GM23338 (cell line): Measurements from ENCODE around the gene TXNDC15. TPM values are rescaled to one million over a fixed set of nuclear protein-coding genes. Genes with fewer than 3 reads are reported as not detected.

Experiments
- ATAC-seq: fragments of 200-7000 bp; cut with Tn5 transposase; 3 replicates; pipeline ENCODE4 v1.9.1; 2020
- DNase-seq: peaks from one replicate; pipeline ENCODE4 v3.0.0-alpha.2; 2015; ENCODE audit warnings: low spot score
- H2AFZ ChIP-seq: fragments of 200-600 bp; sonication (generic); 2 replicates; pipeline ENCODE4 v1.8.0; 2016; ENCODE audit warnings: antibody characterized with exemption, mild to moderate bottlenecking, moderate library complexity
- H3F3A ChIP-seq: fragments of 200-600 bp; sonication (generic); replicated peaks from 2 replicates; pipeline ENCODE4 v1.8.0; 2017; ENCODE audit warnings: antibody characterized with exemption, mixed run types, low read depth
- H3K27ac ChIP-seq: fragments of 200-600 bp; sonication (generic); 2 replicates; pipeline ENCODE4 v1.6.1; 2016; ENCODE audit warnings: low read depth
- H3K27me3 ChIP-seq: fragments of 200-600 bp; sonication (generic); 2 replicates; pipeline ENCODE4 v1.8.0; 2016; ENCODE audit warnings: mild to moderate bottlenecking, mixed run types, moderate library complexity; ENCODE audit not compliant: insufficient read depth
- H3K36me3 ChIP-seq: fragments of 200-600 bp; sonication (generic); 2 replicates; pipeline ENCODE4 v1.8.0; 2016; ENCODE audit warnings: mild to moderate bottlenecking; ENCODE audit not compliant: insufficient read depth
- H3K4me1 ChIP-seq: fragments of 200-600 bp; sonication (generic); 2 replicates; pipeline ENCODE4 v1.8.0; 2016; ENCODE audit warnings: mild to moderate bottlenecking, moderate library complexity; ENCODE audit not compliant: insufficient read depth
- H3K4me2 ChIP-seq: fragments of 200-600 bp; sonication (generic); 2 replicates; pipeline ENCODE4 v1.7.1; 2017; ENCODE audit warnings: mixed run types
- H3K4me3 ChIP-seq: fragments of 200-600 bp; sonication (generic); 2 replicates; pipeline ENCODE4 v1.6.1; 2016; ENCODE audit warnings: mixed run types
- H3K79me2 ChIP-seq: fragments of 200-600 bp; sonication (generic); replicated peaks from 2 replicates; pipeline ENCODE4 v1.8.0; 2017; ENCODE audit warnings: mild to moderate bottlenecking; ENCODE audit not compliant: insufficient read depth
- H3K9me2 ChIP-seq: fragments of 200-600 bp; sonication (generic); 2 replicates; pipeline ENCODE4 v1.8.0; 2017; ENCODE audit not compliant: insufficient read depth
- H4K20me1 ChIP-seq: fragments of 200-600 bp; sonication (generic); replicated peaks from 2 replicates; pipeline ENCODE4 v1.8.0; 2017; ENCODE audit warnings: mild to moderate bottlenecking; ENCODE audit not compliant: insufficient read depth
- H3K27ac Mint-ChIP-seq: 2 replicates; pipeline ENCODE4 v1.8.0; 2020; ENCODE audit warnings: inconsistent platforms, mild to moderate bottlenecking, moderate library complexity, mixed read lengths
- H3K27me3 Mint-ChIP-seq: 3 replicates; pipeline ENCODE4 v1.8.0; 2022; ENCODE audit warnings: low read depth, mild to moderate bottlenecking, moderate library complexity, mixed read lengths, inconsistent platforms; ENCODE audit not compliant: insufficient read depth, poor library complexity
- H3K36me3 Mint-ChIP-seq: 3 replicates; pipeline ENCODE4 v1.8.0; 2021; ENCODE audit warnings: low read depth, mild to moderate bottlenecking, inconsistent platforms, moderate library complexity, mixed read lengths
- H3K4me1 Mint-ChIP-seq: 3 replicates; pipeline ENCODE4 v1.8.0; 2020; ENCODE audit warnings: mild to moderate bottlenecking, inconsistent platforms, mixed read lengths
- H3K4me3 Mint-ChIP-seq: 3 replicates; pipeline ENCODE4 v1.8.0; 2021; ENCODE audit warnings: moderate library complexity, mild to moderate bottlenecking, inconsistent platforms, mixed read lengths
- H3K9me3 Mint-ChIP-seq: 3 replicates; pipeline ENCODE4 v1.8.0; 2020; ENCODE audit warnings: moderate library complexity, mild to moderate bottlenecking, inconsistent platforms, mixed read lengths
- CREB1 ChIP-seq: fragments of 250-450 bp; sonication (Bioruptor Pico); IDR thresholded peaks from 2 replicates; pipeline ENCODE4 v1.5.0; 2020; ENCODE audit warnings: low read depth, mild to moderate bottlenecking, moderate library complexity
- EZH2 ChIP-seq: fragments of 200-600 bp; sonication (generic); IDR thresholded peaks from one replicate; pipeline ENCODE4 v1.8.0; 2017; ENCODE audit warnings: antibody characterized with exemption, mild to moderate bottlenecking, low read depth; ENCODE audit not compliant: unreplicated experiment
- NANOG ChIP-seq: IDR thresholded peaks from 2 replicates; pipeline ENCODE4 v1.6.1; 2016; ENCODE audit warnings: antibody characterized with exemption, borderline replicate concordance
- STAT1 ChIP-seq: IDR thresholded peaks from one replicate; pipeline ENCODE4 v1.6.1; 2016; ENCODE audit warnings: antibody characterized with exemption; ENCODE audit not compliant: unreplicated experiment
- ZNF114 ChIP-seq: fragments of 250-450 bp; sonication (Bioruptor Pico); IDR thresholded peaks from 2 replicates; pipeline ENCODE4 v1.5.0; 2020; ENCODE audit warnings: mild to moderate bottlenecking, moderate library complexity
- ZNF462 ChIP-seq: fragments of 250-450 bp; sonication (Bioruptor Pico); IDR thresholded peaks from 2 replicates; pipeline ENCODE4 v1.5.0; 2020; ENCODE audit warnings: mild to moderate bottlenecking, moderate library complexity
- polyA plus RNA-seq: library from polyadenylated mRNA; unstranded; fragments of >200 nt; fragmentation: Nextera tagmentation; extraction: Ambion mirVana; gene quantifications from 2 replicates; pipeline ENCODE4 v1.2.1, GENCODE V29; 2016
- total RNA-seq: library from RNA; depleted of rRNA; stranded (reverse); fragments of >200 nt; shearing (Covaris generic); gene quantifications from 2 replicates; pipeline ENCODE4 v1.2.3, GENCODE V29; 2014
- TF ChIP-seq, protein P1 (sequence below): IDR thresholded peaks from 2 replicates; pipeline ENCODE4 v1.6.1; 2016; ENCODE audit warnings: antibody characterized with exemption

Gene TXNDC15
- total and polyA plus RNA-seq, 2 experiments from 2014 or later, result 24.4 to 28.5 TPM

- peaks cover 4% of the 10 kb centered on the region for H3K4me1 Mint-ChIP-seq
Observed at GRCh38 chr5:134911285-134912206, 37.4 kb downstream of the TXNDC15 start.

More at GRCh38 chr5:134911285-134912206, 37.4 kb downstream of the TXNDC15 start:
- H2AFZ ChIP-seq, result no peak overlapping the region
- H3K4me3 ChIP-seq, result no peak overlapping the region
- Mint-ChIP-seq H3K9me3 (no peaks in the 10 kb centered on the region), H3K27me3 (peaks cover 2% of the 10 kb centered on the region), H3K36me3 (peaks cover 24% of the 10 kb centered on the region), H3K4me3 (no peak overlapping the region), H3K27ac (no peak overlapping the region)
- H3K27ac ChIP-seq, result no peak overlapping the region
- peaks cover 11% of the 10 kb centered on the region for H3K79me2 ChIP-seq
- no peaks in the 10 kb centered on the region for H3K9me2 ChIP-seq
- DNase-seq (no peak), ATAC-seq (no peak)
- H4K20me1 ChIP-seq, result 0 out of 2 replicates have a peak, but pooled peaks cover 10% of the 10 kb centered on the region
- no peak overlapping the region for H3K4me2 ChIP-seq
- H3K36me3 ChIP-seq, result no peaks in the 10 kb centered on the region
- H3F3A ChIP-seq, result no peaks in the 10 kb centered on the region
- H3K4me1 ChIP-seq, result peaks cover 7% of the 10 kb centered on the region; the same call in 1 of the 2 replicates
- TF ChIP-seq, protein P1, sequence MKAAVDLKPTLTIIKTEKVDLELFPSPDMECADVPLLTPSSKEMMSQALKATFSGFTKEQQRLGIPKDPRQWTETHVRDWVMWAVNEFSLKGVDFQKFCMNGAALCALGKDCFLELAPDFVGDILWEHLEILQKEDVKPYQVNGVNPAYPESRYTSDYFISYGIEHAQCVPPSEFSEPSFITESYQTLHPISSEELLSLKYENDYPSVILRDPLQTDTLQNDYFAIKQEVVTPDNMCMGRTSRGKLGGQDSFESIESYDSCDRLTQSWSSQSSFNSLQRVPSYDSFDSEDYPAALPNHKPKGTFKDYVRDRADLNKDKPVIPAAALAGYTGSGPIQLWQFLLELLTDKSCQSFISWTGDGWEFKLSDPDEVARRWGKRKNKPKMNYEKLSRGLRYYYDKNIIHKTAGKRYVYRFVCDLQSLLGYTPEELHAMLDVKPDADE, result no peak
- TF ChIP-seq STAT1 (no peak), NANOG (no peak), CREB1 (no peak), EZH2 (no peak), ZNF462 (CRISPR knock-in tag) (no peak), ZNF114 (CRISPR knock-in tag) (no peak)
- no peaks in the 10 kb centered on the region for H3K27me3 ChIP-seq
